ENCODE measurements around the gene ARHGEF10L.

The ARHGEF10L gene

DNA sequence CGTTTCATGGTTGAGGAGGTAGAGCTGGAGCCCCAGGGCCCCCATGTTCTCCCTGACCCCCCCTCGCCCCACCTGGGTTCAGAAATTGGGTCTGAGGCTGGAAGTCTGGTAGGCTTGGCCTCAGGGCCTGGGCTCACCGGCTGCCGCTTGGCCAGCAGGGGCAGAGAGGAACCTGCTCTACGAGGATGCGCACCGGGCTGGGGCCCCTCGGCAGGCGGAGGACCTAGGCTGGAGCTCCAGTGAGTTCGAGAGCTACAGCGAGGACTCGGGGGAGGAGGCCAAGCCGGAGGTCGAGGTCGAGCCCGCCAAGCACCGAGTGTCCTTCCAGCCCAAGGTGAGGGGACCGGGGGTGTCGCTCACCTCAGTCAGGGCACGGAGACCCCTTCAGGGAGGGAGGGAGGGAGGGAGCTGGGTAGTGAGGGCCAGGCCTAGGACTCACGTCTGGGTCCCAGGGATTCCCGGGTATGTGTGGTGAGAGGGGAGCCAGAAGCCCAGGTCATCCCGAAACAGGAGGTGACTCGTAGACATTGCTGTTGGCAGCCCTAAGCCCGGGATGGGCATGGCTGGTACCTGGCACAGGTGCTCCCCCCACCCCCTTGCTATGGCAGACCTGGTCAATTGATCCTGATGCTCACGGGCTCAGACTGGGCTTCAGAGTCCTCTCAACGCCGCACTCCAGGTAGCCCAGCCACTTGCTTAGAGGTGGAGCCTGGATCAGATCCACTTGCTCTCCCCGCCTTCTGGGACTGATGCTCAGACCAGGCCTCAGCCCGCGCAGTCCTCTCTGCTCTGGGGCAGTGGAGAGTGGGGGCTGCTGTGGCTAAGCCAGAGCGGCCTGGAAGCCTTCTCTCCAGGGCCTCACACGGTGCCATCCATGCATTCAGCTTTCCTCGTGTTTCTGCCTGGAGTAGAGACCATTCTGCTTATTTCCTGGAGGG, 68.4 kb downstream of the ARHGEF10L start:
- no peak overlapping the region for H3K4me3 ChIP-seq (ENCODE audit: low read depth in 1 of 2, low read length in 1 of 2)
- TF ChIP-seq, protein P1, sequence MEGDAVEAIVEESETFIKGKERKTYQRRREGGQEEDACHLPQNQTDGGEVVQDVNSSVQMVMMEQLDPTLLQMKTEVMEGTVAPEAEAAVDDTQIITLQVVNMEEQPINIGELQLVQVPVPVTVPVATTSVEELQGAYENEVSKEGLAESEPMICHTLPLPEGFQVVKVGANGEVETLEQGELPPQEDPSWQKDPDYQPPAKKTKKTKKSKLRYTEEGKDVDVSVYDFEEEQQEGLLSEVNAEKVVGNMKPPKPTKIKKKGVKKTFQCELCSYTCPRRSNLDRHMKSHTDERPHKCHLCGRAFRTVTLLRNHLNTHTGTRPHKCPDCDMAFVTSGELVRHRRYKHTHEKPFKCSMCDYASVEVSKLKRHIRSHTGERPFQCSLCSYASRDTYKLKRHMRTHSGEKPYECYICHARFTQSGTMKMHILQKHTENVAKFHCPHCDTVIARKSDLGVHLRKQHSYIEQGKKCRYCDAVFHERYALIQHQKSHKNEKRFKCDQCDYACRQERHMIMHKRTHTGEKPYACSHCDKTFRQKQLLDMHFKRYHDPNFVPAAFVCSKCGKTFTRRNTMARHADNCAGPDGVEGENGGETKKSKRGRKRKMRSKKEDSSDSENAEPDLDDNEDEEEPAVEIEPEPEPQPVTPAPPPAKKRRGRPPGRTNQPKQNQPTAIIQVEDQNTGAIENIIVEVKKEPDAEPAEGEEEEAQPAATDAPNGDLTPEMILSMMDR (IDR thresholded peaks at IDR 0.05): no peak
- no peaks in the 10 kb centered on the region for H3K36me3 ChIP-seq

DNA sequence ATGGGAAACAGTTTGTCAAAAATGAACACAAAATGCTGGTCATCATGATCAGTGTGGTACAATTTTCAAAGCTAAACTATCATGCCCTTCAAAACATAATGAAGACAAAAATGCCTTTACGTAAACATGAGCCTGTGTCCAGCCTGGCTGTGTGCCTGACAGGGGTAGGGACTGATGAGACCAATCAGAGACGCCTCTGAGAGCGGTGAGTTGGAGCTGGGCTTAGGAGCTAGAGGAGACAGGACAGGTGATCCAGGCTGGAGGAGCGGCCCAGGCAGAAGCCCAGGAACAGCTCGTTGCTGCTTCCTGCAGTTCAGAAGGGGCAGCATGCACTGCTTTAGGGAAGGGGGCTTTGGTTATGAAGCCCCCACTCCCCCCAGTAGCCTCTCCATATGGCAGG, 70.0 kb downstream of the ARHGEF10L start:
- no peaks in the 10 kb centered on the region for H3K4me1 ChIP-seq (ENCODE audit: control insufficient read depth in 1 of 2, insufficient read depth in 1 of 2, low read depth in 1 of 2, low read length in 1 of 2)
- H3K9me3 ChIP-seq: no peaks in the 10 kb centered on the region
- peaks cover 26% of the 10 kb centered on the region for H3K27me3 ChIP-seq
- TF ChIP-seq, protein P1 (IDR thresholded peaks at IDR 0.05): no peak
- no peak overlapping the region for H3K27ac ChIP-seq
- no peaks in the 10 kb centered on the region for H3K36me3 ChIP-seq
- no peak overlapping the region for H3K4me3 ChIP-seq (ENCODE audit: low read depth in 1 of 2, low read length in 1 of 2)

More for the DNA sequence above, 68.4 kb downstream of the ARHGEF10L start:
- H3K27ac ChIP-seq: no peak overlapping the region
- H3K9me3 ChIP-seq: no peaks in the 10 kb centered on the region
- H3K4me1 ChIP-seq (ENCODE audit: control insufficient read depth in 1 of 2, insufficient read depth in 1 of 2, low read depth in 1 of 2, low read length in 1 of 2): no peaks in the 10 kb centered on the region
- peaks cover 36% of the 10 kb centered on the region for H3K27me3 ChIP-seq

- Histone ChIP-seq H3K4me1 (ENCODE audit: control insufficient read depth in 1 of 2, insufficient read depth in 1 of 2, low read depth in 1 of 2, low read length in 1 of 2) (no peaks in the 10 kb centered on the region), H3K4me3 (ENCODE audit: low read depth in 1 of 2, low read length in 1 of 2) (no peak overlapping the region), H3K27me3 (peaks cover 25% of the 10 kb centered on the region), H3K27ac (no peak overlapping the region), H3K9me3 (no peaks in the 10 kb centered on the region), H3K36me3 (no peaks in the 10 kb centered on the region)
- TF ChIP-seq, protein P1 (IDR thresholded peaks at IDR 0.05): no peak
Observed at GRCh38 chr1:17610085-17610484, 70.6 kb downstream of the ARHGEF10L start.

- H3K27me3 ChIP-seq: peaks cover 27% of the 10 kb centered on the region
- H3K27ac ChIP-seq: no peak overlapping the region
- no peaks in the 10 kb centered on the region for H3K36me3 ChIP-seq
- H3K9me3 ChIP-seq: no peaks in the 10 kb centered on the region
- TF ChIP-seq, protein P1 (IDR thresholded peaks at IDR 0.05): no peak
- H3K4me3 ChIP-seq (ENCODE audit: low read depth in 1 of 2, low read length in 1 of 2): no peak overlapping the region
- H3K4me1 ChIP-seq (ENCODE audit: control insufficient read depth in 1 of 2, insufficient read depth in 1 of 2, low read depth in 1 of 2, low read length in 1 of 2): no peaks in the 10 kb centered on the region
Observed at GRCh38 chr1:17610713-17611112, 71.2 kb downstream of the ARHGEF10L start.

- no peaks in the 10 kb centered on the region for H3K9me3 ChIP-seq
Observed at GRCh38 chr1:17611991-17612390, 72.5 kb downstream of the ARHGEF10L start.

More at GRCh38 chr1:17611991-17612390, 72.5 kb downstream of the ARHGEF10L start:
- TF ChIP-seq, protein P1 (IDR thresholded peaks at IDR 0.05): no peak
- H3K27me3 ChIP-seq: peaks cover 27% of the 10 kb centered on the region
- H3K4me1 ChIP-seq (ENCODE audit: control insufficient read depth in 1 of 2, insufficient read depth in 1 of 2, low read depth in 1 of 2, low read length in 1 of 2): no peaks in the 10 kb centered on the region
- H3K36me3 ChIP-seq: no peaks in the 10 kb centered on the region
- no peak overlapping the region for H3K4me3 ChIP-seq (ENCODE audit: low read depth in 1 of 2, low read length in 1 of 2)
- no peak overlapping the region for H3K27ac ChIP-seq
